ENCODE measurements around the gene TTC9C. TPM values are rescaled to one million over a fixed set of nuclear protein-coding genes. Genes with fewer than 3 reads are reported as not detected.

The TTC9C gene
- total and polyA plus RNA-seq, 2 of the 13 experiments (the other 11 are each of a cell fraction or from before 2014, with no cell fraction given): 28.0 to 36.4 TPM

DNA sequence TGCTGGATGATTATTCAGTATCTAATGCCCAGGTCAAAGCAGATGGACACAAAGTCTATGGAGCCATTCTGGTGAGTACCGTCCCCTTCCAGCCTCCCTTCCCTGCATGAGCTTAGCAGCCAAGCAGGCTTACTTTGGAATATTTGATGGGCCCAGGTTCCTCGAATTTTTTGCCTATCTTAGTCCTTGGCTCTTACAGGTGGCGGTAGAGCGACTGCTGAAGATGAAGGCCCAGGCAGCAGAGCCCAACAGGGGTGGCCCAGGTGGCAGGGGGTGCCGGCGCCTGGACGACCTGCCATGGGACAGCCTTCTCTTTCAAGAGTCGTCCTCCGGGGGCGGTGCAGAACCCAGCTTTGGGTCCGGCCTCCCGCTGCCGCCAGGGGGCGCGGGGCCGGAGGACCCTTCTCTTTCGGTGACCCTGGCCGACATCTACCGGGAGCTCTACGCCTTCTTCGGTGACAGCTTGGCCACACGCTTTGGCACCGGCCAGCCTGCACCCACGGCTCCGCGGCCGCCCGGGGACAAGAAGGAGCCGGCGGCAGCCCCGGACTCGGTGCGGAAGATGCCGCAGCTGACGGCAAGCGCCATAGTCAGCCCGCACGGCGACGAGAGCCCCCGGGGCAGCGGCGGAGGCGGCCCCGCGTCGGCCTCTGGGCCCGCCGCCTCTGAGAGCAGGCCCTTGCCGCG lies 58.2 kb downstream of the TTC9C start (continued):
- TF ChIP-seq, protein P1, sequence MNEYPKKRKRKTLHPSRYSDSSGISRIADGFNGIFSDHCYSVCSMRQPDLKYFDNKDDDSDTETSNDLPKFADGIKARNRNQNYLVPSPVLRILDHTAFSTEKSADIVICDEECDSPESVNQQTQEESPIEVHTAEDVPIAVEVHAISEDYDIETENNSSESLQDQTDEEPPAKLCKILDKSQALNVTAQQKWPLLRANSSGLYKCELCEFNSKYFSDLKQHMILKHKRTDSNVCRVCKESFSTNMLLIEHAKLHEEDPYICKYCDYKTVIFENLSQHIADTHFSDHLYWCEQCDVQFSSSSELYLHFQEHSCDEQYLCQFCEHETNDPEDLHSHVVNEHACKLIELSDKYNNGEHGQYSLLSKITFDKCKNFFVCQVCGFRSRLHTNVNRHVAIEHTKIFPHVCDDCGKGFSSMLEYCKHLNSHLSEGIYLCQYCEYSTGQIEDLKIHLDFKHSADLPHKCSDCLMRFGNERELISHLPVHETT (CRISPR knock-in tag; conservative IDR thresholded peaks at IDR 0.05): peak; percentile 76
- TF ChIP-seq, protein P2, sequence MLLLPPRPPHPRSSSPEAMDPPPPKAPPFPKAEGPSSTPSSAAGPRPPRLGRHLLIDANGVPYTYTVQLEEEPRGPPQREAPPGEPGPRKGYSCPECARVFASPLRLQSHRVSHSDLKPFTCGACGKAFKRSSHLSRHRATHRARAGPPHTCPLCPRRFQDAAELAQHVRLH (CRISPR knock-in tag; IDR thresholded peaks at IDR 0.05; ENCODE audit: borderline replicate concordance, low read depth): 0 out of 2 replicates have a peak, but pooled peaks have one; percentile 38
- peak; percentile 63 for TF ChIP-seq STAG1 (CRISPR knock-in tag; IDR thresholded peaks at IDR 0.05)
- TF ChIP-seq, protein P3, sequence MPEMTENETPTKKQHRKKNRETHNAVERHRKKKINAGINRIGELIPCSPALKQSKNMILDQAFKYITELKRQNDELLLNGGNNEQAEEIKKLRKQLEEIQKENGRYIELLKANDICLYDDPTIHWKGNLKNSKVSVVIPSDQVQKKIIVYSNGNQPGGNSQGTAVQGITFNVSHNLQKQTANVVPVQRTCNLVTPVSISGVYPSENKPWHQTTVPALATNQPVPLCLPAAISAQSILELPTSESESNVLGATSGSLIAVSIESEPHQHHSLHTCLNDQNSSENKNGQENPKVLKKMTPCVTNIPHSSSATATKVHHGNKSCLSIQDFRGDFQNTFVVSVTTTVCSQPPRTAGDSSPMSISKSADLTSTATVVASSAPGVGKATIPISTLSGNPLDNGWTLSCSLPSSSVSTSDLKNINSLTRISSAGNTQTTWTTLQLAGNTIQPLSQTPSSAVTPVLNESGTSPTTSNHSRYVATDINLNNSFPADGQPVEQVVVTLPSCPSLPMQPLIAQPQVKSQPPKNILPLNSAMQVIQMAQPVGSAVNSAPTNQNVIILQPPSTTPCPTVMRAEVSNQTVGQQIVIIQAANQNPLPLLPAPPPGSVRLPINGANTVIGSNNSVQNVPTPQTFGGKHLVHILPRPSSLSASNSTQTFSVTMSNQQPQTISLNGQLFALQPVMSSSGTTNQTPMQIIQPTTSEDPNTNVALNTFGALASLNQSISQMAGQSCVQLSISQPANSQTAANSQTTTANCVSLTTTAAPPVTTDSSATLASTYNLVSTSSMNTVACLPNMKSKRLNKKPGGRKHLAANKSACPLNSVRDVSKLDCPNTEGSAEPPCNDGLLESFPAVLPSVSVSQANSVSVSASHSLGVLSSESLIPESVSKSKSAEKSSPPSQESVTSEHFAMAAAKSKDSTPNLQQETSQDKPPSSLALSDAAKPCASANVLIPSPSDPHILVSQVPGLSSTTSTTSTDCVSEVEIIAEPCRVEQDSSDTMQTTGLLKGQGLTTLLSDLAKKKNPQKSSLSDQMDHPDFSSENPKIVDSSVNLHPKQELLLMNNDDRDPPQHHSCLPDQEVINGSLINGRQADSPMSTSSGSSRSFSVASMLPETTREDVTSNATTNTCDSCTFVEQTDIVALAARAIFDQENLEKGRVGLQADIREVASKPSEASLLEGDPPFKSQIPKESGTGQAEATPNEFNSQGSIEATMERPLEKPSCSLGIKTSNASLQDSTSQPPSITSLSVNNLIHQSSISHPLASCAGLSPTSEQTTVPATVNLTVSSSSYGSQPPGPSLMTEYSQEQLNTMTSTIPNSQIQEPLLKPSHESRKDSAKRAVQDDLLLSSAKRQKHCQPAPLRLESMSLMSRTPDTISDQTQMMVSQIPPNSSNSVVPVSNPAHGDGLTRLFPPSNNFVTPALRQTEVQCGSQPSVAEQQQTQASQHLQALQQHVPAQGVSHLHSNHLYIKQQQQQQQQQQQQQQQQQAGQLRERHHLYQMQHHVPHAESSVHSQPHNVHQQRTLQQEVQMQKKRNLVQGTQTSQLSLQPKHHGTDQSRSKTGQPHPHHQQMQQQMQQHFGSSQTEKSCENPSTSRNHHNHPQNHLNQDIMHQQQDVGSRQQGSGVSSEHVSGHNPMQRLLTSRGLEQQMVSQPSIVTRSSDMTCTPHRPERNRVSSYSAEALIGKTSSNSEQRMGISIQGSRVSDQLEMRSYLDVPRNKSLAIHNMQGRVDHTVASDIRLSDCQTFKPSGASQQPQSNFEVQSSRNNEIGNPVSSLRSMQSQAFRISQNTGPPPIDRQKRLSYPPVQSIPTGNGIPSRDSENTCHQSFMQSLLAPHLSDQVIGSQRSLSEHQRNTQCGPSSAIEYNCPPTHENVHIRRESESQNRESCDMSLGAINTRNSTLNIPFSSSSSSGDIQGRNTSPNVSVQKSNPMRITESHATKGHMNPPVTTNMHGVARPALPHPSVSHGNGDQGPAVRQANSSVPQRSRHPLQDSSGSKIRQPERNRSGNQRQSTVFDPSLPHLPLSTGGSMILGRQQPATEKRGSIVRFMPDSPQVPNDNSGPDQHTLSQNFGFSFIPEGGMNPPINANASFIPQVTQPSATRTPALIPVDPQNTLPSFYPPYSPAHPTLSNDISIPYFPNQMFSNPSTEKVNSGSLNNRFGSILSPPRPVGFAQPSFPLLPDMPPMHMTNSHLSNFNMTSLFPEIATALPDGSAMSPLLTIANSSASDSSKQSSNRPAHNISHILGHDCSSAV (CRISPR knock-in tag; IDR thresholded peaks at IDR 0.05; ENCODE audit: borderline replicate concordance): no peak
- no peak for TF ChIP-seq SRSF9 (IDR thresholded peaks at IDR 0.05; ENCODE audit: borderline replicate concordance, insufficient read depth, low read depth, low read length, poor library complexity, severe bottlenecking)
- no peak for TF ChIP-seq ZNF136 (CRISPR knock-in tag; IDR thresholded peaks at IDR 0.05; ENCODE audit: low read depth)
- TF ChIP-seq PAF1 (CRISPR knock-in tag; IDR thresholded peaks at IDR 0.05): no peak
- no peak for TF ChIP-seq SRSF4 (IDR thresholded peaks at IDR 0.05; ENCODE audit: low read depth, low read length, poor library complexity, severe bottlenecking)
- TF ChIP-seq, protein P4, sequence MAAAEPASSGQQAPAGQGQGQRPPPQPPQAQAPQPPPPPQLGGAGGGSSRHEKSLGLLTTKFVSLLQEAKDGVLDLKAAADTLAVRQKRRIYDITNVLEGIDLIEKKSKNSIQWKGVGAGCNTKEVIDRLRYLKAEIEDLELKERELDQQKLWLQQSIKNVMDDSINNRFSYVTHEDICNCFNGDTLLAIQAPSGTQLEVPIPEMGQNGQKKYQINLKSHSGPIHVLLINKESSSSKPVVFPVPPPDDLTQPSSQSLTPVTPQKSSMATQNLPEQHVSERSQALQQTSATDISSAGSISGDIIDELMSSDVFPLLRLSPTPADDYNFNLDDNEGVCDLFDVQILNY (CRISPR knock-in tag; conservative IDR thresholded peaks at IDR 0.05): no peak
- no peak for TF ChIP-seq ZNF124 (CRISPR knock-in tag; IDR thresholded peaks at IDR 0.05)
- no peak for TF ChIP-seq KDM2A (CRISPR knock-in tag; IDR thresholded peaks at IDR 0.05; ENCODE audit: borderline replicate concordance, low read depth)
- no peak for TF ChIP-seq IKZF1 (IDR thresholded peaks at IDR 0.05)
